Gastroesophageal sphincter (tissue), 4 donors: ENCODE data around the gene RNASE11. TPM values are rescaled to one million over a fixed set of nuclear protein-coding genes. Genes with fewer than 3 reads are reported as not detected.
A peak's percentile ranks its signal among the peaks of the same experiment; 100 is the strongest.

ENCODE experiments used
- ATAC-seq: fragments of 150-250 bp; one replicate; pipeline ENCODE4 v1.9.1; 2016; ENCODE audit warnings: mild to moderate bottlenecking, moderate library complexity
- H3K27ac ChIP-seq, 4 donors: fragments of 200-600 bp; sonication (generic) in 3 of 4; 1 replicate in 3 of 4; 2 replicates in 1 of 4; pipeline ENCODE4 v1.5.1; 2016 to 2019
- H3K27me3 ChIP-seq: fragments of 200-600 bp; sonication (generic); one replicate; pipeline ENCODE4 v1.5.1; 2019
- H3K36me3 ChIP-seq, 2 donors: fragments of 200-600 bp; sonication (generic); one replicate each; pipeline ENCODE4 v1.5.1; 2019; ENCODE audit warnings: control low read depth in 1 of 2
- H3K4me1 ChIP-seq, 3 donors: fragments of 200-600 bp; sonication (generic); 1 replicate in 2 of 3; 2 replicates in 1 of 3; pipeline ENCODE4 v1.5.1; 2016 to 2019; ENCODE audit warnings: control low read depth in 2 of 3
- H3K4me3 ChIP-seq, 2 donors: fragments of 200-600 bp; sonication (generic); one replicate each; pipeline ENCODE4 v1.5.1; 2019; ENCODE audit warnings: mild to moderate bottlenecking in 1 of 2, moderate library complexity in 1 of 2
- H3K9me3 ChIP-seq, 3 donors: fragments of 200-600 bp; sonication (generic); one replicate each; pipeline ENCODE4 v1.5.1; 2017 to 2019; ENCODE audit warnings: control low read depth in 2 of 3
- CTCF ChIP-seq, 4 experiments: fragments of 200-600 bp in 2 of 4; fragments of 450-650 bp in 2 of 4; sonication (generic) in 1 of 4; IDR thresholded peaks; one replicate each; pipeline ENCODE4 v1.5.1; 2017 to 2019; ENCODE audit warnings: antibody characterized with exemption in 4 of 4, mild to moderate bottlenecking in 2 of 4, moderate library complexity in 2 of 4
- EP300 ChIP-seq: sonication (generic); formaldehyde crosslinking; IDR thresholded peaks from one replicate; pipeline ENCODE4 v1.6.1; 2017; ENCODE audit warnings: antibody characterized with exemption, mild to moderate bottlenecking
- POLR2A ChIP-seq, 2 donors: fragments of 450-650 bp; IDR thresholded peaks; one replicate each; pipeline ENCODE4 v1.6.1; 2017; ENCODE audit warnings: antibody characterized with exemption in 2 of 2, mild to moderate bottlenecking in 2 of 2, moderate library complexity in 1 of 2
- POLR2AphosphoS5 ChIP-seq: sonication (generic); formaldehyde crosslinking; IDR thresholded peaks from one replicate; pipeline ENCODE4 v1.6.1; 2017; ENCODE audit warnings: antibody characterized with exemption
- WGBS, 2 donors: methylation state at CpG; one replicate each; pipeline ENCODE4 v1.1.5; 2018; ENCODE audit warnings: low coverage in 1 of 2; 5-methylcytosine and 5-hydroxymethylcytosine counted together
- total RNA-seq, 4 donors: library from RNA; depleted of rRNA; stranded (reverse); fragments of >200 nt; gene quantifications; one replicate each; pipeline ENCODE4 v1.1.0, GENCODE V29; 2016

RNASE11 gene
- total RNA-seq, 4 donors from 2014 or later: not detected

DNA sequence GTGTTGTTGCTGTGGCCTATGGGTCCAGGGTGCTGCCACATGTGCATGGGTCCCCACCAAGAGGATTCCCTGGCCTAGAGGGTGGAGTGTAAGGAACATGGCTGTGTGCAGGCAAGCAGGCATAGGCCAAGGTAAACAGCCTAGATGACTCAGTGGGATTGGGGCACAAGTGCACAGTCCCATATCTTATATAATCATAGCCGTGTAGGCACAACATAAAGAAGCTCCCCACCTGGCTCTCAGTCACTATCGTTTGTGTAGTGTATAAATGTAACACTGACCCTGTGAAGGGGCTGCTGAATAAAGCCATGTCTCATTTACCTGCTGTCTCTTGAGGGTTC is 19.1 kb upstream of the RNASE11 start:
- Histone ChIP-seq H3K36me3 (no peaks in the 10 kb centered on the region), H3K27ac (no peak overlapping the region), H3K27me3 (no peaks in the 10 kb centered on the region), H3K4me3 (no peak overlapping the region), H3K4me1 (peaks cover 0 to 23% (median 0%) of the 10 kb centered on the region in 3 donors), H3K9me3 (no peaks in the 10 kb centered on the region)
- no peak for TF ChIP-seq CTCF (IDR thresholded peaks at IDR 0.05)
- TF ChIP-seq EP300: no peak
- TF ChIP-seq POLR2A (IDR thresholded peaks at IDR 0.05): no peak
- no peak for TF ChIP-seq POLR2AphosphoS5
- WGBS, 2 donors: 67% methylated on average over 2 of the region's 2 CpGs; no CpG with 5 or more reads in 1 of the 2 donors
- ATAC-seq: no peak

- no peaks in the 10 kb centered on the region for H3K36me3 ChIP-seq
- peaks cover 0 to 18% (median 0%) of the 10 kb centered on the region in 3 donors for H3K4me1 ChIP-seq
- 33 to 68% methylated on average over 1 to 3 of the region's 8 CpGs for WGBS, 2 donors
- no peak for TF ChIP-seq POLR2A (IDR thresholded peaks at IDR 0.05)
- TF ChIP-seq CTCF (IDR thresholded peaks at IDR 0.05): peak in 1 of 4 experiments; percentile 27
- H3K27me3 ChIP-seq: no peaks in the 10 kb centered on the region
- ATAC-seq: no peak
- no peaks in the 10 kb centered on the region for H3K9me3 ChIP-seq
- no peak overlapping the region for H3K4me3 ChIP-seq
- H3K27ac ChIP-seq: no peak overlapping the region
Measured at GRCh38 chr14:20606190-20606901, 18.5 kb upstream of the RNASE11 start.

GRCh38 chr14:20603813-20604690 is 16.3 kb upstream of the RNASE11 start:
- TF ChIP-seq POLR2A (IDR thresholded peaks at IDR 0.05) (no peak), EP300 (no peak), CTCF (IDR thresholded peaks at IDR 0.05) (no peak), POLR2AphosphoS5 (no peak)
- WGBS, 2 donors: 70 to 79% methylated on average over 4 to 6 of the region's 13 CpGs
- no peak overlapping the region for H3K4me3 ChIP-seq
- H3K27me3 ChIP-seq: no peaks in the 10 kb centered on the region
- no peaks in the 10 kb centered on the region for H3K36me3 ChIP-seq
- no peak for ATAC-seq
- no peaks in the 10 kb centered on the region for H3K9me3 ChIP-seq
- no peak overlapping the region for H3K27ac ChIP-seq
- H3K4me1 ChIP-seq: peaks cover 0 to 2% (median 0%) of the 10 kb centered on the region in 3 donors

DNA sequence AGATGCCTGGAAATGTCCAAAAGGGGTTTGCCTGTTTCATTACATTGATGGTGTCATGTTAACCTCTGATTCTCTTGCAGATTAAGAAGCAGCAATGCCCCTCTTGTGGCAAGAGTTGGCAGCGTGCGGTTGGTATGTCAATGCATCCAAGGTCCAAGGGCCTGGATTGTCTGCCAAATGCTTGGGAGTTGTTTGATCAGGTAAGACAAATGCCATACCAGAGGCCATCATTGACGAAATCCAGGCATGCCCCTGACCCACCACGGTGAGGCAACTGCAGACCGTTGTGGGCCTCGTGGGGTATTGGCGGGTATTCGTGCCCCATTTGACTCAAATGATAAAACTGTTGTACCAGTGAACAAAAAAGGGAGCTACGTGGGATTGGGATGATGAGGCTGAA is 14.8 kb upstream of the RNASE11 start:
- TF ChIP-seq EP300: no peak
- no peak for TF ChIP-seq POLR2AphosphoS5
- no peak for TF ChIP-seq CTCF (IDR thresholded peaks at IDR 0.05)
- TF ChIP-seq POLR2A (IDR thresholded peaks at IDR 0.05): no peak
- H3K27me3 ChIP-seq: no peaks in the 10 kb centered on the region
- H3K4me1 ChIP-seq: no peaks in the 10 kb centered on the region
- H3K9me3 ChIP-seq: no peaks in the 10 kb centered on the region
- H3K4me3 ChIP-seq: no peak overlapping the region
- no peaks in the 10 kb centered on the region for H3K36me3 ChIP-seq
- H3K27ac ChIP-seq: no peak overlapping the region
- WGBS, 2 donors: 50 to 90% methylated on average over 2 of the region's 9 CpGs
- ATAC-seq: no peak

DNA sequence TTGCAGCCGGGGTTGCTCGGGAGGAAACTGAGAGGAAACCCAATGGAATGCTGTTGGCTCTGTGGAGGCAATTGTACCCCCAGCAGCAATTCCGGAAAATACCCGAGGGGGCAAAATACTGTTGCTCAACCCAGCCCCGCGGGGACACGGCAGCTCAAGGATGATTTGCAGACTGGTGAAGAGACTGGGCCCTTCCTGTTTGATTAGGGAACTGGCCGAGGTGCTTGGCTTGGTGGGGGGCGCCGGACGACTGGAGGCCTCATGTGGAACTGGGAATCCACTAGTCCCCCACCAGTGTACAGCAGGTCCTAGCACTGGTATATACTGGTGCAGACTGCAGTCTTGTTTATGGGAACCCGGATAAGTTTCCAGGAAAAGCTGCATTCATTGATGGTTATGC is 13.7 kb upstream of the RNASE11 start:
- no peak overlapping the region for H3K27ac ChIP-seq
- no peaks in the 10 kb centered on the region for H3K36me3 ChIP-seq
- no peak for TF ChIP-seq POLR2A (IDR thresholded peaks at IDR 0.05)
- no peak for TF ChIP-seq EP300
- no peak for ATAC-seq
- H3K4me3 ChIP-seq: no peak overlapping the region
- no peaks in the 10 kb centered on the region for H3K9me3 ChIP-seq
- H3K27me3 ChIP-seq: no peaks in the 10 kb centered on the region
- H3K4me1 ChIP-seq: no peaks in the 10 kb centered on the region
- whole genome bisulfite sequencing, 2 donors: 67 to 77% methylated on average over 1 to 11 of the region's 12 CpGs
